ENCODE measurements around the gene HS3ST6. TPM values are rescaled to one million over a fixed set of nuclear protein-coding genes. Genes with fewer than 3 reads are reported as not detected.

The HS3ST6 gene
- total RNA-seq, 1 experiment from 2014 or later, result not detected

DNA sequence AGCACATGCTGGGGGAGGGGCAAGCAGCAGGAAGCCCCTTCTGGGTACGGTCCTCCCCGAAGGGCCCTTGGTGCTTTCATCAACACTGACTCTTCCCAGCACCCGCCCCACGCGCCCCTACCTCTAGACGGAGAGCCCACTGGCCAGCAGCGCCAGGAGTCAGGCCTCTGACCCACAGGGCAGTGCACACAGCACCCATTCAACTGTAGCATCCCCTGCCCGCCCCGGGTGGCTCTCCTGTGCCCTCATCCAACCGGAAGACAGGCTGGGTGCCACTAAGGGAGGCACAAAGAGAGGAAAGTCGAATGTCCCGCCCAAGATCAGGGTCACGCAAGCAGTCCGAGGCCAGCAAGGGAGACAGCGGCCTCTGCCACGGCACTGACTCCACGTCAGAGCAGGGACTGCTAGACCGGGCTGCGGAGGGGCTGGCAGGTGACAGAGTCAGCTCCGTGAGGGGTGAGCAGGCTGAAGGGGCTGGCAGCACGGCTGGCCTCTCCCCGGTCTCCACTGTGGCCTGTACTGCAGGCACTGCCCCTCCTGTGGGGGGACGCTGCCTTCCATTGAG, 15.0 kb upstream of the HS3ST6 start:
- Histone ChIP-seq H3K9me3 (ENCODE audit: control insufficient read depth in 1 of 2, insufficient read depth in 1 of 2, low read depth in 1 of 2, low read length in 2 of 2) (no peaks in the 10 kb centered on the region), H3K27me3 (ENCODE audit: insufficient read depth, low read length) (no peaks in the 10 kb centered on the region), H4K20me1 (ENCODE audit: insufficient read depth) (no peaks in the 10 kb centered on the region), H3K9ac (ENCODE audit: low read length) (no peak overlapping the region), H3K4me2 (ENCODE audit: low read length) (no peak overlapping the region), H2AFZ (ENCODE audit: low read depth, low read length, poor library complexity, severe bottlenecking) (no peak overlapping the region), H3K4me1 (ENCODE audit: control insufficient read depth in 1 of 2, insufficient read depth in 2 of 2, low read length in 2 of 2) (peaks cover 23 to 33% of the 10 kb centered on the region in 2 experiments), H3K4me3 (replicated peaks in 1 of 2; ENCODE audit: low read depth in 1 of 2, low read length in 2 of 2) (no peak overlapping the region), H3K27ac (ENCODE audit: low read depth, low read length) (no peak overlapping the region; the same call in 1 of the 2 replicates), H3K36me3 (ENCODE audit: control insufficient read depth in 1 of 2, insufficient read depth in 2 of 2, low read length in 2 of 2) (peaks cover 2 to 4% of the 10 kb centered on the region in 2 experiments; a peak in 3 of 4 replicates), H3K79me2 (ENCODE audit: insufficient read depth, low read length) (no peaks in the 10 kb centered on the region), H3K9me2 (ENCODE audit: insufficient read depth) (no peaks in the 10 kb centered on the region)
- POLR2A ChIA-PET, result no interaction called here
- RAD21 ChIA-PET (ENCODE audit: low non-redundant PET in 1 of 2, low total read pairs in 2 of 2, uncharacterized antibody in 2 of 2, unreplicated experiment in 2 of 2), result no interaction called here
- CTCF ChIA-PET, result interaction anchor here (1.3 kb wide), 1 partner anchor 10 kb away, joined by 3 read pairs; the partner anchor contains the start of gene MSRB1
- intact Hi-C loops (cut with micrococcal nuclease), result no loop called here
- no TSS peak for BruUV-seq (replicated peaks)
- no peak for ATAC-seq
- no peak for TF ChIP-seq SIN3A (IDR thresholded peaks at IDR 0.05; ENCODE audit: low read depth)
- TF ChIP-seq TCF7L2 (IDR thresholded peaks at IDR 0.05; ENCODE audit: borderline replicate concordance, extremely low read depth, insufficient read depth, insufficient read length), result no peak
- no peak for TF ChIP-seq EGR1 (IDR thresholded peaks at IDR 0.05; ENCODE audit: low read depth)
- TF ChIP-seq CTCF (IDR thresholded peaks at IDR 0.05 in 2 of 3, conservative IDR thresholded peaks at IDR 0.05 in 1 of 3; ENCODE audit: borderline replicate concordance in 1 of 3, insufficient read depth in 1 of 3, low read depth in 2 of 3, low read length in 2 of 3), result no peak
- TF ChIP-seq, protein P1, sequence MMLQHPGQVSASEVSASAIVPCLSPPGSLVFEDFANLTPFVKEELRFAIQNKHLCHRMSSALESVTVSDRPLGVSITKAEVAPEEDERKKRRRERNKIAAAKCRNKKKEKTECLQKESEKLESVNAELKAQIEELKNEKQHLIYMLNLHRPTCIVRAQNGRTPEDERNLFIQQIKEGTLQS (IDR thresholded peaks at IDR 0.05), result no peak
- TF ChIP-seq CEBPB (IDR thresholded peaks at IDR 0.05; ENCODE audit: low read depth), result no peak
- no peak for TF ChIP-seq ELF1 (IDR thresholded peaks at IDR 0.05; ENCODE audit: borderline replicate concordance, low read depth)
- no peak for TF ChIP-seq RAD21 (IDR thresholded peaks at IDR 0.05; ENCODE audit: low read depth)
- no peak for TF ChIP-seq YY1 (IDR thresholded peaks at IDR 0.05; ENCODE audit: extremely low read depth, insufficient replicate concordance, low read depth, low read length)
- no peak for TF ChIP-seq ZFX (IDR thresholded peaks at IDR 0.05)
- no peak for TF ChIP-seq EZH2phosphoT487 (IDR thresholded peaks at IDR 0.05; ENCODE audit: borderline replicate concordance)
- no peak for TF ChIP-seq POLR2A (IDR thresholded peaks at IDR 0.05; ENCODE audit: borderline replicate concordance, extremely low read depth, insufficient read depth, insufficient read length)
- TF ChIP-seq SP1 (IDR thresholded peaks at IDR 0.05; ENCODE audit: low read depth), result no peak
- no peak for TF ChIP-seq EZH2 (IDR thresholded peaks at IDR 0.05)
- no peak for TF ChIP-seq POLR2AphosphoS5 (IDR thresholded peaks at IDR 0.05; ENCODE audit: low read depth, low read length)
- TF ChIP-seq REST (IDR thresholded peaks at IDR 0.05; ENCODE audit: low read depth), result no peak
- DNase-seq (ENCODE audit: low read depth, low spot score), result no peak
